ENCODE data around the gene LIN7A.
"Not testable (repeated sequence)": the region's sequence is repeated elsewhere in the genome, so short reads cannot be mapped to it uniquely, and the experiment has no call there.

LIN7A gene

GRCh38 chr12:80884651-80885050 lies 53.1 kb downstream of the LIN7A start:
- TF ChIP-seq, protein P1, sequence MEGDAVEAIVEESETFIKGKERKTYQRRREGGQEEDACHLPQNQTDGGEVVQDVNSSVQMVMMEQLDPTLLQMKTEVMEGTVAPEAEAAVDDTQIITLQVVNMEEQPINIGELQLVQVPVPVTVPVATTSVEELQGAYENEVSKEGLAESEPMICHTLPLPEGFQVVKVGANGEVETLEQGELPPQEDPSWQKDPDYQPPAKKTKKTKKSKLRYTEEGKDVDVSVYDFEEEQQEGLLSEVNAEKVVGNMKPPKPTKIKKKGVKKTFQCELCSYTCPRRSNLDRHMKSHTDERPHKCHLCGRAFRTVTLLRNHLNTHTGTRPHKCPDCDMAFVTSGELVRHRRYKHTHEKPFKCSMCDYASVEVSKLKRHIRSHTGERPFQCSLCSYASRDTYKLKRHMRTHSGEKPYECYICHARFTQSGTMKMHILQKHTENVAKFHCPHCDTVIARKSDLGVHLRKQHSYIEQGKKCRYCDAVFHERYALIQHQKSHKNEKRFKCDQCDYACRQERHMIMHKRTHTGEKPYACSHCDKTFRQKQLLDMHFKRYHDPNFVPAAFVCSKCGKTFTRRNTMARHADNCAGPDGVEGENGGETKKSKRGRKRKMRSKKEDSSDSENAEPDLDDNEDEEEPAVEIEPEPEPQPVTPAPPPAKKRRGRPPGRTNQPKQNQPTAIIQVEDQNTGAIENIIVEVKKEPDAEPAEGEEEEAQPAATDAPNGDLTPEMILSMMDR (conservative IDR thresholded peaks at IDR 0.05; ENCODE audit: control insufficient read depth, insufficient read depth, low read depth, low read length): no peak

DNA sequence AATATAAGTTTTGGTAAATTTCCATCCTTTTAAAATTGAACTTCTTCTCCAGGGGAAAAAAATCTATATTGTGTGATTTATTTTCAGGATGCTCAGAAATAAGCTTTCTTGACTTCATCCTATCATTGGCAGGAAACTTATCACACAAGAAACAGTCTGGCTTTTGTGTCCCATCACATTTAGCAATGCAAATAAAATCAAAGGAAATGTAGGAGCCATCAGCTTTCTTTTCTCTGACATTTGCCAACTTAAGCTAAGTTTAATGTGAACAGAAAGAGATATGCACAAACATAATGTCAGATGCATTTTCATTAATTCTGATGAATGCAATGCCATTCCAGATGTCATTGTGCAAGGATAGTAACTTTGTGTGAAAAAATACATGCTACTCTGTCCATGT lies 56.6 kb downstream of the LIN7A start:
- no peak overlapping the region for H3K4me3 ChIP-seq (ENCODE audit: control insufficient read depth, low read depth, low read length)
- TF ChIP-seq, protein P1 (conservative IDR thresholded peaks at IDR 0.05; ENCODE audit: control insufficient read depth, insufficient read depth, low read depth, low read length): no peak

More at GRCh38 chr12:80884651-80885050, 53.1 kb downstream of the LIN7A start:
- no peak for DNase-seq (ENCODE audit: low read depth)
- H3K4me3 ChIP-seq (ENCODE audit: control insufficient read depth, low read depth, low read length): no peak overlapping the region

GRCh38 chr12:80878452-80878851 lies 59.3 kb downstream of the LIN7A start:
- DNase-seq (ENCODE audit: low read depth); H3K4me3 ChIP-seq (ENCODE audit: control insufficient read depth, low read depth, low read length): not testable (repeated sequence)

More for the DNA sequence above, 56.6 kb downstream of the LIN7A start:
- no peak for DNase-seq (ENCODE audit: low read depth)

DNA sequence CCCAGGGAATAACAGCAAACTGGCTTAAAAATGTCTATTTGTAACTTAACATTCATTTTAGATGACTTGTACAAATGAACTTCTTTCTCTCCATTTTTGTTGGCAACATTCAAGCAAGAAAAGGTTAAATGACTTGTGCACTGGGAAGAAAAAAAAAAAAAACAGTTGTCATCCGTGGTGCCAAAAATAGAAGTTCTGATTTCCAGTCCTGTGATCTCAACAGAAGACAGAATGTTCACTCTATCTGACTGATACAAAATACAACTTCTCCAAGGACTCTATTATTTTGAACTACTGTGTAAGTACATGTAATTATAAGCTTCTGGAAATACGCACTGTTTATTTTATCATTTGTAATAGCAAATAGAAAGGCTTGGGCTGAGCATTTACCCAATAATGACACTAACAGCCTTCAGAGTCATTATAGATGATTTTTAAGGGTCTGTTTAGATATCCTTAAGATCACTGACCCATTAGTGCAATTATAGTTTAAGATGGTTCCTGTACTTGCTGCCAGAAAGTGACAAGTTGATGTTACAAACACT lies 59.9 kb downstream of the LIN7A start:
- peak; percentile 45 for DNase-seq (ENCODE audit: low read depth)
- H3K4me3 ChIP-seq (ENCODE audit: control insufficient read depth, low read depth, low read length): no peak overlapping the region
- TF ChIP-seq, protein P1 (conservative IDR thresholded peaks at IDR 0.05; ENCODE audit: control insufficient read depth, insufficient read depth, low read depth, low read length): no peak

GRCh38 chr12:80872053-80872452 lies 65.7 kb downstream of the LIN7A start:
- TF ChIP-seq, protein P1 (conservative IDR thresholded peaks at IDR 0.05; ENCODE audit: control insufficient read depth, insufficient read depth, low read depth, low read length): no peak
- DNase-seq (ENCODE audit: low read depth): no peak
- H3K4me3 ChIP-seq (ENCODE audit: control insufficient read depth, low read depth, low read length): no peak overlapping the region

- H3K4me3 ChIP-seq (ENCODE audit: control insufficient read depth, low read depth, low read length): no peak overlapping the region
- TF ChIP-seq, protein P1 (conservative IDR thresholded peaks at IDR 0.05; ENCODE audit: control insufficient read depth, insufficient read depth, low read depth, low read length): no peak
- no peak for DNase-seq (ENCODE audit: low read depth)
These were observed 68.5 kb downstream of the LIN7A start for GRCh38 chr12:80869264-80869663.

DNA sequence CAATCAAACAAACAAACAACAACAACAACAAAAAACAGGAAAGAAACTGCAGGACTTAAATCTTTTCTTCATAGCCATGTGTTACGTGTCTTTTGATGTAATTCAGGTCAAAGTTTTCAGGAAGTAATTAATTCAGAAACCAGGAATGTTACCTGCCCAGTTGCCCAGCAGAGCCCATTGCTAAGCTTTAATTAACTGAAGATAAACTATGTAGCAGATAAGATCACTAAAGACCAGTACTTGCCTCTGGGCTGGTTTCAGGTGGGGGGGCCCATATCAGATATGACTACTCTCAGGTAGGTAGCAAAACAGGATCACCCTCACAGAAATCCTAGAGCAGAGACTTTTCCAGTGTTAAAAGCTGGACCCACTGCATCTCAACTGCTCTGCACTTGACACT lies 69.2 kb downstream of the LIN7A start:
- TF ChIP-seq, protein P1 (conservative IDR thresholded peaks at IDR 0.05; ENCODE audit: control insufficient read depth, insufficient read depth, low read depth, low read length): no peak
- H3K4me3 ChIP-seq (ENCODE audit: control insufficient read depth, low read depth, low read length): no peak overlapping the region
- no peak for DNase-seq (ENCODE audit: low read depth)
